NT2/D1 (cell line): ENCODE data around the gene TBC1D16.
"Not testable (repeated sequence)": the region's sequence is repeated elsewhere in the genome, so short reads cannot be mapped to it uniquely, and the experiment has no call there.

Experiments
- DNase-seq: peaks from one replicate; pipeline ENCODE4 v3.0.0-alpha.2; 2011; ENCODE audit warnings: low read depth, low spot score
- H3K27me3 ChIP-seq: 2 replicates; pipeline ENCODE4 v1.6.0; 2011; ENCODE audit warnings: mild to moderate bottlenecking; ENCODE audit not compliant: insufficient read length, insufficient read depth
- H3K36me3 ChIP-seq: 2 replicates; pipeline ENCODE4 v1.6.1; 2011; ENCODE audit warnings: mild to moderate bottlenecking, low read length, mixed read lengths; ENCODE audit not compliant: insufficient read depth, insufficient read length
- H3K4me1 ChIP-seq: 2 replicates; pipeline ENCODE4 v1.5.1; 2011; ENCODE audit not compliant: insufficient read depth, insufficient read length
- H3K4me3 ChIP-seq: 2 replicates; pipeline ENCODE4 v1.5.1; 2011; ENCODE audit warnings: low read depth; ENCODE audit not compliant: insufficient read length
- H3K9ac ChIP-seq: 2 replicates; pipeline ENCODE4 v1.6.0; 2011; ENCODE audit warnings: low read depth; ENCODE audit not compliant: insufficient read length
- H3K9me3 ChIP-seq: 2 replicates; pipeline ENCODE4 v1.5.1; 2011; ENCODE audit warnings: mild to moderate bottlenecking, low read length; ENCODE audit not compliant: insufficient read depth
- SUZ12 ChIP-seq: IDR thresholded peaks from 2 replicates; pipeline ENCODE4 v1.6.1; 2011; ENCODE audit not compliant: insufficient read length, insufficient read depth; ENCODE audit errors: extremely low read depth
- YY1 ChIP-seq: IDR thresholded peaks from 2 replicates; pipeline ENCODE4 v1.6.1; 2011; ENCODE audit not compliant: insufficient read length, insufficient read depth
- ZNF274 ChIP-seq: IDR thresholded peaks from 2 replicates; pipeline ENCODE4 v1.6.1; 2011; ENCODE audit warnings: mild to moderate bottlenecking, low read depth, low read length

TBC1D16 gene

DNA sequence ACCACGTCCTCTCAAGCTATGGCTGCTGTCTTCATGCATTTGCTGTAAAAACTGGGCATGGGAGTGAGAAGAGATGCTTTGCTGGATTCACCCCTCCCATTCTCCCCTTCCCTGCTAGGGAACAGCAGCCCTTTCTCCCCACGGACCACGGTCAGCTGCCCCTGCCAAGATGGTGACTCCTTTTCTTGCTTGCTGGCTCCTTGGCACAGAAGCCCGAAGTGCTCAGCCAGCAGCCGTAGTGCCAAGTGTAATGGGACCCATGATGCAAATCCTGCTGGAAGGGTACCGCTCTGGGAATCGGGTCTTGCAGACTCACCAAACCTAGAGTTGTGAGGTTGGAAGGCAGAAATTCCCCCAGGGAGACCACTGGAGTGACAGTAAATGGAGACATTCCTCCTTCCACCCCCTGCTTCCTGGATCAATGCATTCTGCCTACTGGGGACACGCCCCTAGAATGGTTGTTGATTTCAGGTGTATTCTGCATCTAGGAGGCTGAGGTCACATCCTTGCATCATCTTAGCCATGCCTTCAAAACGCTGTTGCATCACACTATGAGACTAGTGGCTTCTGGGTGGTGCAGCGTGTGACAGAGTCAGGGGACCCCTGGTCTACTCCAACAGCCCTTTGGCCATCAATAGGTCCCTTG is 133.4 kb downstream of the TBC1D16 start:
- Histone ChIP-seq H3K9ac (no peak overlapping the region), H3K9me3 (peaks cover 7% of the 10 kb centered on the region; the same call in 1 of the 2 replicates), H3K27me3 (peaks cover 12% of the 10 kb centered on the region), H3K4me1 (no peaks in the 10 kb centered on the region), H3K4me3 (no peak overlapping the region), H3K36me3 (no peaks in the 10 kb centered on the region)
- TF ChIP-seq YY1 (no peak), SUZ12 (no peak), ZNF274 (no peak)
- no peak for DNase-seq

DNA sequence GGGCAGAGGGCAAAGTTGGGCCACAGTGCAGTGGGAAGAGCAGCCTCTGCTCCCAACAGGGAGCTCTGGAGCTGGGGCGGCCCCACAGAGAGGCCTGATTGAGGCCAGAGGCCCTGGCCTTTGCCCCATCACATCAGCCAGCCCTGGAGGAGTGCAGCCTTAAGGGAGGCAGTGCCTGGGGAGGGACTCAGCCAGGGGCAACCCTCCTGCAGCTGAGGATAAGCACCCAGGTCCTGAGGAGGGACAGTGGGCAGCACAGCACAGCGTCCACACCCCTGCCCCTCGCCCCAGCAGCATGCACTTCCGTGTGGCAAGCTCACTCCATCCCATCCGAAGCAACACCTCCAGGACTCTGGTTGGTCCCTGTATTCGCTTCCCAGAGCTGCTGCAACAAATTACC is 134.5 kb downstream of the TBC1D16 start:
- H3K9me3 ChIP-seq, result peaks cover 7% of the 10 kb centered on the region; the same call in 1 of the 2 replicates
- no peak overlapping the region for H3K4me3 ChIP-seq
- peaks cover 12% of the 10 kb centered on the region for H3K27me3 ChIP-seq
- no peak overlapping the region for H3K9ac ChIP-seq
- no peak for TF ChIP-seq ZNF274
- no peak for TF ChIP-seq YY1
- no peak for TF ChIP-seq SUZ12
- no peaks in the 10 kb centered on the region for H3K4me1 ChIP-seq
- DNase-seq, result no peak
- no peaks in the 10 kb centered on the region for H3K36me3 ChIP-seq

GRCh38 chr17:79899584-79899983 is 136.1 kb downstream of the TBC1D16 start:
- Histone ChIP-seq H3K4me1 (no peaks in the 10 kb centered on the region), H3K27me3 (peaks cover 10% of the 10 kb centered on the region), H3K9me3 (peaks cover 7% of the 10 kb centered on the region; the same call in 1 of the 2 replicates), H3K4me3 (no peak overlapping the region), H3K9ac (no peak overlapping the region), H3K36me3 (no peaks in the 10 kb centered on the region)
- DNase-seq, result no peak
- TF ChIP-seq ZNF274 (no peak), SUZ12 (no peak), YY1 (no peak)

- TF ChIP-seq ZNF274 (no peak), SUZ12 (no peak), YY1 (no peak)
- Histone ChIP-seq H3K27me3 (peaks cover 10% of the 10 kb centered on the region), H3K4me1 (peaks cover under 1% of the 10 kb centered on the region), H3K9me3 (peaks cover 7% of the 10 kb centered on the region; the same call in 1 of the 2 replicates), H3K4me3 (no peak overlapping the region), H3K36me3 (no peaks in the 10 kb centered on the region), H3K9ac (no peak overlapping the region)
- no peak for DNase-seq
These were observed 138.2 kb downstream of the TBC1D16 start for GRCh38 chr17:79897243-79898063.

DNA sequence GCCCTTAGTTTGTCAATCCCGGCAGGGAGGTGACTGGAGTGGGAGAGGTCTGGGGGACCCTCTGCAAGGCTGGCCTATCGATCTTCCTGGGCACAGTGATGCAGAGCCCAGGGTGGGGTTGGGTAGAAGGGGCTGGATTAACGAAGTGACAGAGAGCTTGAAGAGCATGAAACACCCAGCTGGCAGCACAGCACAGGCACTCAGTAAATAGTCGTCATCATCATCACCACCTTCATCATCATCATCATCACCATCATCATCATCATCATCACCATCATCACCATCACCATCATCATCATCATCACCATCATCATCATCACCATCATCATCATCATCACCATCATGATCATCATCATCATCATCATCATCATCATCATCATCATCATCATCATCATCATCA is 142.2 kb downstream of the TBC1D16 start:
- H3K36me3 ChIP-seq, DNase-seq, H3K9me3 ChIP-seq, H3K4me3 ChIP-seq, H3K4me1 ChIP-seq, H3K9ac ChIP-seq, H3K27me3 ChIP-seq: not testable (repeated sequence)

DNA sequence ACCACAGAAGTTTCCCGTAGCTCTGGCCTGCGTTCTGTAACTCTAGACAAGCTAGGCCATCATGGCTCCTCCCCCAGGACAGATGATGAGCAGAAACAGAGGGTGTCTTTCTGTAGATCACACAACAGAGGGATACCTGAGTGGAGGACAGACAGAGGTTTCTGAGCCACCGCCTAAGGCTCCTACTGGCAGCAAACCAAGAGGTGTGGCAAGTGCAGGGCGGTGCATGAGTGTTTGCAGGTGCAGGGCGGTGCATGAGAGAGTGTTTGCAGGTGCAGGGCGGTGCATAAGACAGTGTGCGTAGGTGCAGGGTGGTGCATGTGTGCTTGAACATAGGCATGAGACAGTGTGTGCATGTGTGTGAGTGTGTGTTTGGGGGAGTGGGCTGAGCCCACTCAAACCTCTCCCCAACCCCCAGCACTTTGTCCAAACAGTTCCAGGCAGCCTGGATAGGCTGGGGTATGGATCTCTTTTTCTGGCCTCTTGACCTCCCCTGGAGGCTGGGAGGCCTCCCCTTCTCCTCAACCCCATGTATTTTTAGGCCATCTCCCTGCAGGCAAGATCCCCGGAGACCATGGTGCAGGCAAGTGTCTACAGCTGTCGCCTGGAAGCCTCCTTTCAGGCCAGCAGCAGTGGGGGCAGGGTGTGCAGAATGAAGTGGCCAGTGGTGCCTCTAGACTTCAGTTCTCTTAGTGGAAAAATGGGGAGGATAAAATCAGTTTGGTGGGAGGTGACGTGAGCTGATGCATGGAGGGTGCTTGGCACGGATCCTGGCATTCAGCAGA is 143.0 kb downstream of the TBC1D16 start:
- H3K27me3 ChIP-seq, result peaks cover 4% of the 10 kb centered on the region
- H3K36me3 ChIP-seq, result no peaks in the 10 kb centered on the region
- peaks cover 6% of the 10 kb centered on the region for H3K4me1 ChIP-seq
- TF ChIP-seq ZNF274, result no peak
- no peak for TF ChIP-seq SUZ12
- TF ChIP-seq YY1, result no peak
- H3K4me3 ChIP-seq, result no peak overlapping the region
- no peak for DNase-seq
- no peaks in the 10 kb centered on the region for H3K9me3 ChIP-seq
- no peak overlapping the region for H3K9ac ChIP-seq
